ENCODE results near the gene FAAP20. TPM values are rescaled to one million over a fixed set of nuclear protein-coding genes. Genes with fewer than 3 reads are reported as not detected.

FAAP20 gene
- total and polyA plus RNA-seq, 2 of the 8 experiments (the other 6 are each of a cell fraction or from before 2014, with no cell fraction given) = 58.4 to 99.8 TPM

DNA sequence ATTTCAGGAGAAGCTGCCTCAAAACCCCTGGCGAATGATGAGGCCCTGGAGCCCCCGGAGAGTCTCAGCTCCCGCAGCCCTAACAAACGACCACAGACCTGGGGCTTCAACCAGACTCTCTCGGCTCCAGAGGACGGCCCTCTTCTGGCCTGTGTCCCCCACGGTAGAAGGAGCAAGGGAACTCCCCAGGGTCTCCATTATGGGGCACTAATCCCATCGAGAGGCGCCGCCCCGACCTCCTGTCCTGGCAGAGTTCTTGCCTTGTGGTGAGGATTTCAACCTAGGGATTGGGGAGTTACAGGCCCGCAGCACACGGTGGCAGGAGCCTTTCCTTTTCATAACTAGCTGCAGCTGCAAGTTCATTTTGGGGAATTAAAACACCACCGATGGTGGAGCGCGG lies 6.2 kb downstream of the FAAP20 start:
- Histone ChIP-seq H2BK120ac (replicated peaks; ENCODE audit: low read depth, low read length) (no peak overlapping the region), H3K9me3 (ENCODE audit: insufficient read depth in 2 of 2, low read depth in 1 of 2, low read length in 1 of 2) (no peaks in the 10 kb centered on the region), H3K14ac (ENCODE audit: insufficient read length) (no peak overlapping the region), H3K9ac (replicated peaks in 1 of 4; ENCODE audit: extremely low read depth in 1 of 4, low read depth in 3 of 4, low read length in 3 of 4) (no peak overlapping the region), H2BK15ac (ENCODE audit: low read length) (no peak overlapping the region), H2BK5ac (ENCODE audit: low read depth, low read length) (no peak overlapping the region), H2BK12ac (ENCODE audit: low read depth, low read length) (no peak overlapping the region), H4K91ac (replicated peaks; ENCODE audit: insufficient read length, low read length) (no peak overlapping the region), H2AK5ac (ENCODE audit: low read depth, low read length) (no peak overlapping the region), H3K18ac (ENCODE audit: extremely low read depth, low read length) (no peak overlapping the region), H4K20me1 (replicated peaks in 1 of 2; ENCODE audit: control insufficient read depth in 1 of 2, insufficient read depth in 2 of 2, low read length in 2 of 2) (peaks cover 4 to 15% of the 10 kb centered on the region in 2 experiments), H2BK20ac (ENCODE audit: low read length) (no peak overlapping the region), H3K4me2 (ENCODE audit: insufficient read depth in 1 of 2, low read depth in 2 of 2, low read length in 2 of 2) (no peak overlapping the region), H3K23ac (ENCODE audit: insufficient read length) (no peak overlapping the region), H4K5ac (ENCODE audit: insufficient read length, low read depth, low read length) (no peak overlapping the region), H3K36me3 (ENCODE audit: control insufficient read depth in 2 of 4, insufficient read depth in 4 of 4, low read length in 3 of 4) (peaks cover 3 to 7% (median 5%) of the 10 kb centered on the region in 4 experiments; a peak in 6 of 8 replicates), H3K4me1 (replicated peaks in 1 of 4; ENCODE audit: control insufficient read depth in 3 of 4, insufficient read depth in 4 of 4, low read length in 3 of 4) (peaks cover 0 to 10% (median 5%) of the 10 kb centered on the region in 4 experiments; a peak in 5 of 7 replicates), H3K27ac (ENCODE audit: low read depth, low read length) (no peak overlapping the region), H2AFZ (ENCODE audit: low read length) (no peak overlapping the region), H3K56ac (replicated peaks; ENCODE audit: insufficient read length, low read depth, low read length) (no peak overlapping the region), H3K79me2 (ENCODE audit: control insufficient read depth in 1 of 2, insufficient read depth in 2 of 2, low read length in 2 of 2) (peaks cover 0 to 22% of the 10 kb centered on the region in 2 experiments; a peak in 1 of 4 replicates), H3K79me1 (ENCODE audit: low read depth, low read length) (peaks cover 2% of the 10 kb centered on the region; the same call in 1 of the 2 replicates), H3K4me3 (ENCODE audit: extremely low read depth in 1 of 4, insufficient read depth in 2 of 4, low read depth in 3 of 4, low read length in 4 of 4) (no peak overlapping the region), H3K23me2 (ENCODE audit: low read depth, low read length) (peaks cover 5% of the 10 kb centered on the region; the same call in 1 of the 2 replicates), H3K4ac (replicated peaks; ENCODE audit: insufficient read length, low read depth, low read length) (no peak overlapping the region), H4K8ac (ENCODE audit: extremely low read depth, insufficient read depth, low read length) (no peak overlapping the region), H3K27me3 (replicated peaks in 1 of 4; ENCODE audit: control insufficient read depth in 3 of 4, extremely low read depth in 1 of 4, insufficient read depth in 3 of 4, low read length in 3 of 4) (no peaks in the 10 kb centered on the region)
- CTCF ChIA-PET (ENCODE audit: partially characterized antibody) = interaction anchor here (0.7 to 14.1 kb wide), 5 partner anchors 8 to 194 kb away, joined by 3 to 154 read pairs (median 4); no protein-coding TSS in a partner anchor
- WGBS, 2 experiments (ENCODE audit: extremely low coverage in 1 of 2, insufficient coverage in 1 of 2, insufficient read length in 1 of 2, insufficient replicate concordance in 2 of 2, low coverage in 1 of 2, low lambda C conversion rate in 2 of 2, missing lambda C conversion rate in 1 of 2) = 95% methylated on average over 16 of the region's 16 CpGs; no CpG with 5 or more reads in 1 of the 2 experiments
- DNase-seq (ENCODE audit: low read depth in 1 of 2, low spot score in 2 of 2) (no peak), FAIRE-seq (no peak)
- POLR2A ChIA-PET (ENCODE audit: partially characterized antibody) = interaction anchor here (0.8 to 1.8 kb wide), 9 partner anchors 9 to 193 kb away, joined by 3 to 5 read pairs (median 3); no protein-coding TSS in a partner anchor
- TF ChIP-seq EGR1 (IDR thresholded peaks at IDR 0.05; ENCODE audit: borderline replicate concordance, low read depth, low read length) (no peak), ZNF274 (IDR thresholded peaks at IDR 0.05; ENCODE audit: borderline replicate concordance, extremely low read depth, low read length) (no peak), TAF7 (optimal IDR thresholded peaks at IDR 0.05; ENCODE audit: borderline replicate concordance, low read depth, low read length) (no peak), EP300 (IDR thresholded peaks at IDR 0.05; ENCODE audit: borderline replicate concordance in 1 of 2, low read depth in 2 of 2, low read length in 2 of 2) (no peak), CTBP2 (IDR thresholded peaks at IDR 0.05; ENCODE audit: borderline replicate concordance, insufficient read depth, insufficient read length, low read length) (no peak)
- TF ChIP-seq, protein P1, sequence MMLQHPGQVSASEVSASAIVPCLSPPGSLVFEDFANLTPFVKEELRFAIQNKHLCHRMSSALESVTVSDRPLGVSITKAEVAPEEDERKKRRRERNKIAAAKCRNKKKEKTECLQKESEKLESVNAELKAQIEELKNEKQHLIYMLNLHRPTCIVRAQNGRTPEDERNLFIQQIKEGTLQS (IDR thresholded peaks at IDR 0.05; ENCODE audit: insufficient read depth, low read depth, low read length) = no peak

Measured in H1 (cell line).